Measurements from ENCODE around the gene DDC. TPM values are rescaled to one million over a fixed set of nuclear protein-coding genes. Genes with fewer than 3 reads are reported as not detected.

The DDC gene
- total and polyA plus RNA-seq, 7 donors = 0.36 to 77.2 (median 49.9) TPM; not detected in 3

DNA sequence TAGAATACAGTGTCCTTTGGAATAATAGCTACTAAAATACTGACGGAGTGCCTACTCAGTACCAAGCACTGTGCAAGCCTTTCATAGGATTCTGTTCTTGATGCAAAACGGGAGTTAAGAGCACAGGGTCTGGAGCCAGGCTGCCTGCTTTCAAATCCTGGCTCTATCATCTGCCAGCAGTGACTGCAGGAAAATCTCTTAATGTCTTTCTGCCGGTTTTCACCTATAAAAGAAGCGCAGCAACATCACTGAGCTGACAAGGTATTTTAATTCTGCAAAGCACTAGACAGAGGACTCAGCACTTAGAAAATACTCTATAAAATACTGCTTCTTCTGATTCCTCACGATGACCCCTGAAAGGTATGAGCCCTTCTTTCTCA is 115.7 kb downstream of the DDC start:
- H3K27me3 ChIP-seq = no peaks in the 10 kb centered on the region
- intact Hi-C loops (cut with DNase I) = no loop called here
- TF ChIP-seq, protein P1, sequence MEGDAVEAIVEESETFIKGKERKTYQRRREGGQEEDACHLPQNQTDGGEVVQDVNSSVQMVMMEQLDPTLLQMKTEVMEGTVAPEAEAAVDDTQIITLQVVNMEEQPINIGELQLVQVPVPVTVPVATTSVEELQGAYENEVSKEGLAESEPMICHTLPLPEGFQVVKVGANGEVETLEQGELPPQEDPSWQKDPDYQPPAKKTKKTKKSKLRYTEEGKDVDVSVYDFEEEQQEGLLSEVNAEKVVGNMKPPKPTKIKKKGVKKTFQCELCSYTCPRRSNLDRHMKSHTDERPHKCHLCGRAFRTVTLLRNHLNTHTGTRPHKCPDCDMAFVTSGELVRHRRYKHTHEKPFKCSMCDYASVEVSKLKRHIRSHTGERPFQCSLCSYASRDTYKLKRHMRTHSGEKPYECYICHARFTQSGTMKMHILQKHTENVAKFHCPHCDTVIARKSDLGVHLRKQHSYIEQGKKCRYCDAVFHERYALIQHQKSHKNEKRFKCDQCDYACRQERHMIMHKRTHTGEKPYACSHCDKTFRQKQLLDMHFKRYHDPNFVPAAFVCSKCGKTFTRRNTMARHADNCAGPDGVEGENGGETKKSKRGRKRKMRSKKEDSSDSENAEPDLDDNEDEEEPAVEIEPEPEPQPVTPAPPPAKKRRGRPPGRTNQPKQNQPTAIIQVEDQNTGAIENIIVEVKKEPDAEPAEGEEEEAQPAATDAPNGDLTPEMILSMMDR (IDR thresholded peaks at IDR 0.05) = no peak
- TF ChIP-seq POLR2AphosphoS5 (IDR thresholded peaks at IDR 0.05) (no peak), EP300 (IDR thresholded peaks at IDR 0.05) (no peak), POLR2A (IDR thresholded peaks at IDR 0.05) (no peak)
- peak overlapping the region; percentile 63 to 92 (median 80) for H3K4me3 ChIP-seq
- peak overlapping the region; percentile 79 to 83 (median 81) for H3K27ac ChIP-seq
- WGBS, 2 donors = 8 to 16% methylated on average over 5 of the region's 5 CpGs
- peaks cover 0 to 17% (median 13%) of the 10 kb centered on the region in 4 donors for H3K4me1 ChIP-seq
- no peaks in the 10 kb centered on the region for H3K9me3 ChIP-seq
- peaks cover 0 to 27% (median 16%) of the 10 kb centered on the region in 4 donors for H3K36me3 ChIP-seq
- no peak for DNase-seq

DNA sequence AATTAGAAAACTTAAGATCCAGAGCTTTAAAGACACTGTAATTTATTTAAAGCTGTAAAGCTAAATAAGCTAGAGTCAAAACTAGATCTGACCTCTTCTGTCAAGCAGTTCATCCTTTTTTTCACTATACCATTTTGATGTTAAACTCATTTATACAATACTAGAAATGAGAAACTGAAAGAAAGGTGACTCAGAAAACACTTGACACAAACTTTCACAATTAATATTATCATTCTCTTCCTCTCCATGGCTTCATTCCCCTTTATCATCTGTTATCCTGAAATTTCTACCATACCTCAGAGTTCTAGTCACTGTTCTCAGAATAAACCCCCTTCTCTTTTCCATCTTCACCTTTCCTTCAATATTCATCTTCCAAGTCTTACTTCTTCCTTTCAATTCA is 116.4 kb downstream of the DDC start:
- no peak for TF ChIP-seq EP300 (IDR thresholded peaks at IDR 0.05)
- TF ChIP-seq POLR2AphosphoS5 (IDR thresholded peaks at IDR 0.05) = no peak
- TF ChIP-seq POLR2A (IDR thresholded peaks at IDR 0.05) = no peak
- TF ChIP-seq, protein P1 (IDR thresholded peaks at IDR 0.05) = no peak
- no peaks in the 10 kb centered on the region for H3K9me3 ChIP-seq
- H3K4me3 ChIP-seq = no peak overlapping the region
- peaks cover 0 to 32% (median 16%) of the 10 kb centered on the region in 4 donors for H3K36me3 ChIP-seq
- H3K27me3 ChIP-seq = no peaks in the 10 kb centered on the region
- H3K4me1 ChIP-seq = peaks cover 0 to 17% (median 13%) of the 10 kb centered on the region in 4 donors
- no peak overlapping the region for H3K27ac ChIP-seq
- no peak for DNase-seq
- intact Hi-C loops (cut with DNase I) = no loop called here

DNA sequence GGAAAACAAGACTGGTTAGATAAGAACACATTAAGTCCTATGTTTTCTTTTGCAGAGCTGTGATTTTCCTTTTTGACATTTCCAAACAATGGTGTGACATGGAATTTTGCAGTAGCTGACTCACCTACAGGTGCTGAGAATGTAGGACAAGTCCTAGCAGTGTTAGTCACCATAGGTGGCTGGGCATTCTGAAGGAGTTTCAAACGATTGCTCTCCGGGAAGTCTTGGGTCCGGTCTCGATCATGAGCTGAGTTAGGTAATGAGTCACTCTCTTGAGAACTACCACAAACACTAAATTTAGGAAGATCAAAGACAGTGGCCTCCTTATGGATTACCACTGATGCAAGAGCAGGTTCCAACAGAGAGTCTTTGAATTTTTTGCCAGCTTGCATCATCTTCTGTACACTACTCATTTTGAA is 118.7 kb downstream of the DDC start:
- H3K4me3 ChIP-seq = no peak overlapping the region
- intact Hi-C loops (cut with DNase I) = no loop called here
- peaks cover 0 to 32% (median 16%) of the 10 kb centered on the region in 4 donors for H3K36me3 ChIP-seq
- peaks cover 0 to 17% (median 13%) of the 10 kb centered on the region in 4 donors for H3K4me1 ChIP-seq
- TF ChIP-seq EP300 (IDR thresholded peaks at IDR 0.05) (no peak), POLR2AphosphoS5 (IDR thresholded peaks at IDR 0.05) (no peak), POLR2A (IDR thresholded peaks at IDR 0.05) (no peak)
- TF ChIP-seq, protein P1 (IDR thresholded peaks at IDR 0.05) = no peak
- no peak overlapping the region for H3K27ac ChIP-seq
- no peak for DNase-seq
- H3K9me3 ChIP-seq = no peaks in the 10 kb centered on the region
- WGBS, 2 donors = 77 to 80% methylated on average over 4 of the region's 4 CpGs
- no peaks in the 10 kb centered on the region for H3K27me3 ChIP-seq

DNA sequence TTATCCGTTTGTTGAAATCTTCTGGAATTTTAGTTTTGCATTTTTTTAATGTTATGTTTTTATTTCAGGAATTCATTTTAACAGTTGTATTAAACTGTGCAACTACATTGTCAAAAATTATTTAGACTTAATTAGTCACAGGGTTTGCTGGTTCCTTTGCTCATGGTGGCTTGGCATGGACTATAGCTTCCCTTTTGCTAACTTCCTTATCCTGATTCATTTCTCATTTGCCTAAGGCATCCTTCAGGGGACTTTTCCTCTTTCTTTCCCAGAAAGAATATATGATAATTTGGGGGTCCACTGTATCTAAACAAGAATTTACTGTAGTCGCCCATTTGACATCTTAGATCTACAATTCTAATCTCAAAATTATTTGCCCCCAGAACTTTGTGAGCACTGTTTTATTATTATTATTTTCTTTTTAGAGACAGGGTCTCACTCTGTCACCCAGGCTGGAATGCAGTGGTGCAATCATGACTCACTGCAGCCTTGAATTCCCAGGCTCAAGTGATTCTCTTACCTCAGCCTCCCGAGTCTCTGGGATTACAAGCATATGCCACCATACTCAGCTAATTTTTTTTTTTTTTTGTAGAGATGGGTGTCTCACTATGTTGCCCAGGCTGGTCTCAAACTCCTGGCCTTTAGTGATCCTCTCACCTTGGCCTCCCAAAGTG is 128.9 kb downstream of the DDC start:
- 90 to 92% methylated on average over 3 of the region's 3 CpGs for WGBS, 2 donors
- Histone ChIP-seq H3K36me3 (peaks cover 0 to 13% (median 1%) of the 10 kb centered on the region in 4 donors), H3K9me3 (no peaks in the 10 kb centered on the region), H3K4me3 (no peak overlapping the region), H3K27me3 (no peaks in the 10 kb centered on the region), H3K4me1 (no peaks in the 10 kb centered on the region), H3K27ac (no peak overlapping the region)
- intact Hi-C loops (cut with DNase I) = no loop called here
- TF ChIP-seq EP300 (IDR thresholded peaks at IDR 0.05) (no peak), POLR2AphosphoS5 (IDR thresholded peaks at IDR 0.05) (no peak), POLR2A (IDR thresholded peaks at IDR 0.05) (no peak)
- TF ChIP-seq, protein P1 (IDR thresholded peaks at IDR 0.05) = no peak
- DNase-seq = no peak

Measured in sigmoid colon (tissue), 7 donors.